Left lung (tissue), 10 donors: ENCODE data around the gene CDH8. TPM values are rescaled to one million over a fixed set of nuclear protein-coding genes. Genes with fewer than 3 reads are reported as not detected.
A peak's percentile ranks its signal among the peaks of the same experiment; 100 is the strongest.

ENCODE experiments used
- ATAC-seq: fragments of 200-7000 bp; cut with Tn5 transposase; one replicate; pipeline ENCODE4 v1.9.1; 2020; ENCODE audit warnings: moderate library complexity
- DNase-seq, 4 donors: peaks; one replicate each; pipeline ENCODE4 v3.0.0-alpha.2; 2013 to 2020
- H3K27ac ChIP-seq, 2 donors: fragments of 200-600 bp; sonication (generic) in 1 of 2; one replicate each; pipeline versions ENCODE4 v1.5.0 to v1.8.0; 2020 to 2021
- H3K27me3 ChIP-seq, 2 donors: fragments of 200-600 bp; sonication (generic) in 1 of 2; one replicate each; pipeline versions ENCODE4 v1.5.0 to v1.8.0; 2020 to 2021
- H3K36me3 ChIP-seq, 2 donors: fragments of 200-600 bp; sonication (generic) in 1 of 2; one replicate each; pipeline versions ENCODE4 v1.5.0 to v1.8.0; 2020 to 2021
- H3K4me1 ChIP-seq, 2 donors: fragments of 200-600 bp; one replicate each; pipeline ENCODE4 v1.8.0; 2021
- H3K4me3 ChIP-seq, 2 donors: fragments of 200-600 bp; sonication (generic) in 1 of 2; one replicate each; pipeline versions ENCODE4 v1.5.0 to v1.8.0; 2020 to 2021; ENCODE audit warnings: mild to moderate bottlenecking in 1 of 2
- H3K9me3 ChIP-seq, 2 donors: fragments of 200-600 bp; sonication (generic) in 1 of 2; one replicate each; pipeline versions ENCODE4 v1.5.0 to v1.8.0; 2020 to 2021
- CTCF ChIP-seq, 2 donors: fragments of 200-600 bp; sonication (generic) in 1 of 2; IDR thresholded peaks; one replicate each; pipeline versions ENCODE4 v1.5.0 to v1.8.0; 2021; ENCODE audit warnings: antibody characterized with exemption in 2 of 2
- intact Hi-C, 2 donors: fragments of 100-400 bp; cut with DNase I; formaldehyde crosslinking; loops; one replicate each; pipeline versions ENCODE4 v1.11.2 to v1.14.2; 2022
- polyA plus RNA-seq, 6 donors: library from polyadenylated mRNA; unstranded; fragments of 120-200 nt; gene quantifications; one replicate each; pipeline ENCODE4 v1.2.1, GENCODE V29; 2013; ENCODE audit not compliant: insufficient read length in 6 of 6
- total RNA-seq, 2 donors: library from RNA; stranded (reverse); fragmentation: NEBNext Ultra II Directional; extraction: Animal tissue kit (Norgen Biotek cat#: 25700); gene quantifications; one replicate each; pipeline ENCODE4 v1.2.1, GENCODE V29; 2021
- donor health status: DM: no; HTN: yes; CAD: no.
- donor health status: DM: no; HTN: no; CAD: no.

Gene CDH8
- total and polyA plus RNA-seq, 8 donors: 0.17 to 2.5 (median 1.2) TPM

- ATAC-seq (no peak), DNase-seq (no peak)
- no peaks in the 10 kb centered on the region for H3K27me3 ChIP-seq
- H3K9me3 ChIP-seq: no peaks in the 10 kb centered on the region
- no peak overlapping the region for H3K4me3 ChIP-seq
- no peaks in the 10 kb centered on the region for H3K4me1 ChIP-seq
- H3K36me3 ChIP-seq: no peaks in the 10 kb centered on the region
- no peak overlapping the region for H3K27ac ChIP-seq
- intact Hi-C loops: no loop called here
- TF ChIP-seq CTCF (IDR thresholded peaks at IDR 0.05): no peak
Observed at GRCh38 chr16:61890386-61890785, 145.9 kb downstream of the CDH8 start.

GRCh38 chr16:61887903-61888302 is 148.3 kb downstream of the CDH8 start:
- no peaks in the 10 kb centered on the region for H3K4me1 ChIP-seq
- no peaks in the 10 kb centered on the region for H3K27me3 ChIP-seq
- no peaks in the 10 kb centered on the region for H3K36me3 ChIP-seq
- H3K9me3 ChIP-seq: no peaks in the 10 kb centered on the region
- peak; percentile 46 for ATAC-seq
- H3K4me3 ChIP-seq: no peak overlapping the region
- DNase-seq: peak in 1 of 4 donors; percentile 32
- no peak for TF ChIP-seq CTCF (IDR thresholded peaks at IDR 0.05)
- intact Hi-C loops: no loop called here
- no peak overlapping the region for H3K27ac ChIP-seq

- Histone ChIP-seq H3K9me3 (no peaks in the 10 kb centered on the region), H3K36me3 (no peaks in the 10 kb centered on the region), H3K27ac (no peak overlapping the region), H3K27me3 (no peaks in the 10 kb centered on the region), H3K4me1 (no peaks in the 10 kb centered on the region), H3K4me3 (no peak overlapping the region)
- DNase-seq (no peak), ATAC-seq (no peak)
- intact Hi-C loops: no loop called here
- TF ChIP-seq CTCF (IDR thresholded peaks at IDR 0.05): no peak
Observed at GRCh38 chr16:61885343-61885742, 150.9 kb downstream of the CDH8 start.

GRCh38 chr16:61879306-61879705 is 156.9 kb downstream of the CDH8 start:
- ATAC-seq: no peak
- peaks cover 0 to 4% of the 10 kb centered on the region in 2 donors for H3K9me3 ChIP-seq
- no peaks in the 10 kb centered on the region for H3K4me1 ChIP-seq
- no peaks in the 10 kb centered on the region for H3K27me3 ChIP-seq
- intact Hi-C loops: no loop called here
- no peaks in the 10 kb centered on the region for H3K36me3 ChIP-seq
- DNase-seq: no peak
- TF ChIP-seq CTCF (IDR thresholded peaks at IDR 0.05): no peak
- H3K27ac ChIP-seq: no peak overlapping the region
- no peak overlapping the region for H3K4me3 ChIP-seq

GRCh38 chr16:61877436-61877835 is 158.8 kb downstream of the CDH8 start:
- Histone ChIP-seq H3K27ac (no peak overlapping the region), H3K9me3 (peaks cover 0 to 4% of the 10 kb centered on the region in 2 donors), H3K36me3 (no peaks in the 10 kb centered on the region), H3K4me1 (no peaks in the 10 kb centered on the region), H3K4me3 (no peak overlapping the region), H3K27me3 (no peaks in the 10 kb centered on the region)
- TF ChIP-seq CTCF (IDR thresholded peaks at IDR 0.05): no peak
- intact Hi-C loops: no loop called here
- DNase-seq (no peak), ATAC-seq (no peak)
